Inflammatory macrophage (primary cell): ENCODE results near the gene GLO1.

Experiments used
- DNase-seq, 2 donors: peaks; one replicate each; pipeline ENCODE4 v3.0.0-alpha.2; 2020 to 2022

Gene GLO1

DNA sequence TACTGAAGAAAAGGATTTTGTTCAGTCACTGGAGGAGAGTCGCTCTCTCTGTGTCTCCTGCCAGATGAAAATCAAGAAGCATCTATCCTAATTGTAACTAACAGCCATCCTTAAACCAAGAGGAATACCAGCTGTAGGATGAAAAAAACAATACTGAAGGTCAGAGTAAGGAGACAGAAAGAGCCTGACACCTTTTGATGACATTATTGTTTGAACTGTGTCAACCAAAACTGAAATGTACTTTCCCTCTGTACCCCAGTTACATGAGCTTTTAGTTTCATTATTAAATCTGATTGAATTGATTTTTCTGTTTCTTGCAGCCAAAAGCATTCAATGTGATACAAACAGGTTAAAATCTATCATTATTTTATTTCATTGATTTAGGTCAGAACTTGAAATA lies 46.0 kb downstream of the GLO1 start:
- DNase-seq: no peak

DNA sequence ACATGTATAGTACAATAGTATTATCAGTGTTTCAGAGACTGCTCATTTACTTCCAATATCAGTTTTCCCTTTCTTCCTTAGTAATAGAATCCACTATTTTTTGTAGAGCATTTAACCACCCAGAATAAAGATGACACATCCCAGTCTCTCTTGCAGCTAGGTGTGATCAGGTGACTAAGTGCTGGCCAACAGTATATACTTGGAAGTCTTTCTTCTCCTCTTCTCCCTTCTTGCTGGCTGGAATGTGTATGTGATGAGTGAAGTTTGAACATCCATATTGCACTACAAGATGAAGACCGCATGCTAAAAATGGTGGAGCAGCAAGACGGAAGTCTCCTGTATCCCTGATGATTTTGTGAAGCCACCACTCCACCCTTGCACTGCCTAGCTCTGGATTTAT lies 48.7 kb downstream of the GLO1 start:
- DNase-seq: no peak

DNA sequence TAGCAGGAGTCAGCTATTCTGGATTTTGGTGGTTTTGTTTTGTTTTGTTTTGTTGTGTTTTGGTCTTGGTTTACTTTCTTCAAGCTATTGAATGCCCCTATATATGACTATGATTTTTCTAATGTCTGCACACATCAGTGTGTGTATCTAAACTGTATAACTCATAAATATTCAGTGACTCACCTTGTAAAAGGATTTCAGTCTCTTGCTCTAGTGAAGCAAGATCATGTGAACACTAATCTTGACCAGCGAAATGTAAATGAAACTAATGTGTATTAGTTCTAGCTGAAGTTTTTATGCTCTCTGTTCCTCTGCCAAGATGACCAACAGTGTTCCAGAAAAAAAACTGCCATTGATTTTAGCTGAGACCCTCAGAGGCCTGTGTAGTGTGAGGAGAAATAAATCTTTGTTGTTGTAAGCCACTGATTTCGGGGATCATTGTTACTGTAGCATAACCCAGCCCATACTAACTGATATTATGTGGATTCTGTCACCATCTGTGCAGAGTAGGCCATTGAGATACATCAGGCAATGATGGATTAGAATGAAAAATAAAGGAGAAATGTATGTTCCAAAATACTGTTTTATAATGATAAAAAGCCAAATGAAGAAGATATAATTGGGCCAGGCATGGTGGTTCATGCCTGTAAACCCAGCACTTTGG lies 51.7 kb downstream of the GLO1 start:
- no peak for DNase-seq

DNA sequence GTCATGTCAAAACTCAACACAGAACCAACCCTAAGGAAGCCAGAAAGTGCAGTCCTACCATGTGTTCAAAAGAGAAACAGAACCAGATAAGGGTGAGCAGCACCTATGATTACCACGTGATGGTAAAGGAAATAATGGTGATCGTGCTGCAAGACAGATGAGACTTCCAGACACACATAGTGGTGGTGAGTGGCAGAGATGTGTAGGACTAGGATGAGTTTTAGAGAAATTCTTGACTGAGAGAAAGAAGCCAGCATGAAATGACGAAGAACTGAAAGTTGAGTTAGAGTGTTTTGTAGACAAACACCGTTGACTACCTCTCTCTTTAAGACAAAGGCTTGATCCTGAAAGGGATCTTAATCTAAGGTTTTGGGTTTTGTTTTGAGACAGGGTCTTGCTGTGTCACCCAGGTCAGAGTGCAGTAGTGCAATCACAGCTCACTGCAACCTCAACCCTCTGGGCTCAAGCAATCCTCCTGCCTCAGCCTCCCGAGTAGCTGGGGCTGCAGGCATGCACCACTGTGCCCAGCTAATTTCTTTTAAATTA lies 52.7 kb downstream of the GLO1 start:
- DNase-seq: no peak

DNA sequence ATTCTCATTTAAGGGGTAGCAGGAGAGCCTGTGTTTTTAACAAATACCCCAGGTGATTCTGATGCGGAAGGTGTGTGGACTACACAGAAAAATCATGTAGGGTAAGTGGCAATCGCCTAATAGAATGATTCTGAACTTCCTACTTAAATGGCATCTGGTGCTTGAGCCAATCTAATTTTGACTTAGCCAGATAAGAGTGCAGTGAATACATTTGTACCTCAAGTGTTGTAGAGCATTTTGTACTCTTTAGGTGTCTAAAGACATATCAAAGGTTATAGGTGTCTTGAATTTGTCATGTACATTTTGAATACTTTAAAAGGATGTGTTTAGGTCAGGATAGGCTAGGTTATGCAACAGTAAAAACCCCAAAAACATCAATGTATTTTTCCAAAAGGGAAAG lies 53.2 kb downstream of the GLO1 start:
- no peak for DNase-seq

DNA sequence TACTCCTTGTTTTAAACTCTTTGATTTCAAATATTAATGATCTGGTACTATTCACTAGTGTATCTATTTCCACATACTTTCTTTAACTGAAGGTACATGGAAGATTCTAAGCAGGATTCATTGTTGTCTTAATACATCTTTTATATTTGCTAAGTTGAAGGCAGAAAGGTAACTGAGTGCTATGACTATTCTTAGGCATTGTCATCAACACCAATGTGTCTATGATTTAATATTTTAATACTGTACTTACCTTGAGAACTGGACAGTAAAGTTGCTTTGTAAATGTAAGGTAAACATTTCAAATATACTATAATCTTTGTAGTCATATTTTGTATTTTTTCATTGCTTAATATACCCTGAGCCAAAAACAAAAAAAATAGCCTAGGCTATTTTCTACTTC lies 54.3 kb downstream of the GLO1 start:
- DNase-seq: no peak

DNA sequence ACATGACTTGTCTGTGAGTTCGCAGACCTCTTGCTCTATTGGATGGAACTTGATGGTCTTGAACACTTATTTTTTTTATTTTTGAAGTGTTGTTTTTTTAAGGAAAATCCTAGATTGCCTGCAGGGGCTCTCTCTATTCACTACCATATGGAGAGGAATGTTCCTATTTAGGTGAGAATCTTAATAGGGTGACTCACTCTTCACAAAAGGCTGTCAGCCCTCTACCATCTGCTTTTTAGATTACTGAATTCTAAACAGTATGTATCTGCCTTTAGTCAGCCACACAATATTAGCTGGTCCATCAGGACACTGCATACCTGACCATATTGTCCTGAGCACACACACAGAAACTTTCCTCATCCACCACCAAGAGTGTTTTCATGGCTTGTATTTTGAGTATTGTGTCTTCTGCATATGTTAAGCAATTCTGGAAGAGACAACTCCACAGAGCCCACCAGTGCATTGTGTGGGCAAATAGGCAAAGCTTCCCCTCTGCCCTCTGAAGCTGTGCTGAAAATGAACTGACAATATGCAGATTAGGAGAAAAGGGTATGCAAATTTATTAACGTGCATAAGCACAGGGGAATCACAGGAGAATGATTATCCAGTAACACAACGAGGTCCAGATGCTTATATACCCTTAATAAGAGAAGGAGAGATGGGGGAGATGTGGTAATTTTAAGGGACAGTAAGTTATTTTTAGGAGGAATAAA lies 56.6 kb downstream of the GLO1 start:
- DNase-seq: no peak

GRCh38 chr6:38644951-38645350 lies 58.0 kb downstream of the GLO1 start:
- DNase-seq: no peak

DNA sequence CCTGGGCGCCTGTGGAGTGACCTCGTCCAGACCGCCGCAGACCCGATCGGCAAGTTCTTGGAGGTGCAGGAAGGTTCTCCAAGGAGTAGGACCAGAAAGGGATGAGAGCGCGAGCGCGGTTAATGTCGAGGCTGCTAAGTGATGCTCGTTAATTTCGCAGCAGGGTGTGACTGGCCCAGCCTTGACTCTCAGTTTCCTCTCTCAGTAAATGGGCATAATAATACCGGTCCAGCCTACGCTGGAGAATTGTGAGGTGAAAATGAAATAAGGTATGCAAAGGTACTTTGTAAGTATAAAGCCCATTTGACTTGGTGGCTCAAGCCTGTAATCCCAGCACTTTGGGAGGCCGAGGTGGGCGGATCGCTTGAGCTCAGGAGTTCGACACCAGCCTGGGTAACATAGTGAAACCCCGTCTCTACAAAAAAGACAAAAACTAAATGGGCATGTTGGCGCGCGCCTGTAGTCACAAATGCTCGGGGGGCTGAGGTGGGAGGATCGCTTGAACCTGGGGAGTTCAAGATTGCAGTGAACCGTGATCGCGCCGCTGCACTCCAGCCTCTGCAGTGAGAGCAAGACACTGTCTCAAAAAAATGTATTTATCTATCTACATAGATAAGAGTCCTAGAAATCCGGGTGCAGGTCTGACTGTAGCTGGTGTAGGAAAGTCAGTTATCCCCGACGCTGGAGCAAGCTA lies 62.6 kb downstream of the GLO1 start:
- DNase-seq: no peak

DNA sequence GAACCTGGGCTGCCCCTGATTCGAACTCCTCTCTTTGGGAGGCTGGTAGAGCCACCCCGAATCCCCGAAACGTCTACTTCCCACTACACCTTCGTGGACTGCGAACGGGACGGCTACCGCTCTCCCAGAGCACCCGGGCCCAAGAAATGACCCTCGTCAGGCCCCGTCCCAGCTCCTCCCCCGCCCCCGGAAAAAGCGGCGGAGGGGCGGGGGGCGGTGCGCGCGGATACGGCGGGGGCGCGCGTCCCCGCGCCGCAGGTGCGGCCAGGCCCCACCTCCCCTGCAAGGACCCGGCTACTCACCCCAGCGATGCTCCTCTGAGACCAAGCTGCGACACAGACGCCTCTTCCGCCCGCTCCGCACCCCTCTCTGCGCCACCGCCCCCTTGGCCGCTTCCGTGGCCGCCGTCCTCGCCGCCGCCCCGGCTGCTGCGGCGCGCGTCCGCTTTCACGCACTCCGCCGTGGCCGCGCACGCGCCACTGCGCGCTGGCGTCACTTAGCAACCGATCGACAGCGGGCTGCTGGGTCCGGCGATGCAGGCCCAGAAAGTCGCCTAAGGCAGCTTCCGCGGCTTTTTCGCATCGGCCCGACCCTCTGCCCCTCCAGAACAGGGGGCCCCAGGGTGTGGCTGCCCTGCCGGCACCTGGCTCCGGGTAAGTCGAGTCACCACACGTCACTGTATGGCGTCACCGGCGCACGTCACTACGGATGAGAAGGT lies 63.3 kb downstream of the GLO1 start, which contains the start of gene BTBD9:
Gene BTBD9 (minus strand): TSS at position 432 of the 718 bp plus-strand sequence.
- peak; percentile 82 to 88 for DNase-seq

GRCh38 chr6:38638941-38639497 lies 63.9 kb downstream of the GLO1 start:
- DNase-seq: peak; percentile 15 to 20

GRCh38 chr6:38637756-38638155 lies 65.2 kb downstream of the GLO1 start:
- no peak for DNase-seq

DNA sequence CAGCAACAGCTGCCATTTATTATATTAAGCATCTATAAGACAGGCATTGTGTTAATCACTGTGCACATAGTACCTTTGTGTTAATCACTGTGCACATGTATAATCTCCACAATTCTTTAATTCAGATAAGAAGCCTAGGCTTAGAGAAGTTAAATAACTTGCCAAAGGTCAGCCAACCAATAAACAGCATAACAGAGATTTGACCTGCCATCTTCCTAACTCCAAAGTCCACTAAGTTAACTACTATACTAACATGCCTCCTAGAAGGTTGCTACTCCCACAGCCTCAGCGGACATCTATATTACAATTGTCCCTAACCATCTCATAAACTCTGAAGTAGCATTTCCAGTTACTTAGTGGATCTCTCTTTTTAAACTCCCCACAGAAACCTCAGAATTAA lies 66.9 kb downstream of the GLO1 start:
- DNase-seq: no peak

DNA sequence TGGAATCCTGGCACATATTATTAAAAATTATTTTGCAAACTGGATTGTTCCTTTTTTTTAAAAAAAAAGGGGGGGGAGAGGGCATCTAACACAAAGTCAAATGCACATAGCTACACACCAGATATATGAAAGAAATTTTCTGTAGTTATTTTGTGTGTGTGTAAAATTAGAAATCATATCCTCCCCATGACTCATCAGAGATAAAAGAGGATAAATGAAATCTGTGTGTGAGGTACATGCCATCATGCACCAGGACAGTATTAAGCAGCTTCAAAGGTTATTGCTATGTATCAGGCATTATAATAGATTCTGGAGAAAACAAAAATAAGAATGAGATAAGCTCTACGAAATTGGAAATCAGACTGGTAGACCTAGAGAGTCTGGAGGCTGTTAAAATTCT lies 68.4 kb downstream of the GLO1 start:
- no peak for DNase-seq

DNA sequence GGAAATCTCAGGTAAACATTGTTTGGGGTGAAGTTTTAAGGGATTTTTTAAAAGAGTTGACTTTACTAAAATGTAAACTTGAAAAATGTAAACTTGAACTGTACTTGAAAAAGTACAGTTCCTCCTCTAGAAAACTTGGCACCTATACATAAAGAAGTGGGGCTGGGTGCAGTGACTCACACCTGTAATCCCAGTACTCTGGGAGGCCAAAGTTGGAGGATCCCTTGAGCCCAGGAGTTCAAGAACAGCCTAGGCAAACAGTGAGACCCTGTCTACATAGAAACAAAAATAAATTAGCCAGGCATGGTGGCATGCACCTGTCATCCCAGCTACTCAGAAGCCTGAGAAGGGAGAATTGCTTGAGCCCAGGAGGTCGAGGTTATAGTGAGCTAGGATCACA lies 70.5 kb downstream of the GLO1 start:
- DNase-seq: no peak

GRCh38 chr6:38631186-38631783 lies 71.7 kb downstream of the GLO1 start:
- DNase-seq: peak in 1 of 2 donors; percentile 10
